Adrenal gland (tissue), 5 donors: Measurements from ENCODE around the gene DLG2.

Experiments used
- POLR2A ChIP-seq, 2 donors: fragments of 450-650 bp; IDR thresholded peaks; one replicate each; pipeline ENCODE4 v1.6.1; 2017; ENCODE audit warnings: antibody characterized with exemption in 2 of 2, mild to moderate bottlenecking in 2 of 2, moderate library complexity in 1 of 2
- TF ChIP-seq, protein P1 (sequence below), 6 experiments: fragments of 450-650 bp in 4 of 6; fragments of 200-600 bp in 2 of 6; sonication (generic) in 1 of 6; IDR thresholded peaks; 1 replicate in 5 of 6; 2 replicates in 1 of 6; pipeline versions ENCODE4 v1.5.1 to v1.8.0; 2016 to 2021; ENCODE audit warnings: antibody characterized with exemption in 6 of 6, mild to moderate bottlenecking in 2 of 6, moderate library complexity in 1 of 6
- donor health status: DM: no; HTN: no; CAD: no.

DNA sequence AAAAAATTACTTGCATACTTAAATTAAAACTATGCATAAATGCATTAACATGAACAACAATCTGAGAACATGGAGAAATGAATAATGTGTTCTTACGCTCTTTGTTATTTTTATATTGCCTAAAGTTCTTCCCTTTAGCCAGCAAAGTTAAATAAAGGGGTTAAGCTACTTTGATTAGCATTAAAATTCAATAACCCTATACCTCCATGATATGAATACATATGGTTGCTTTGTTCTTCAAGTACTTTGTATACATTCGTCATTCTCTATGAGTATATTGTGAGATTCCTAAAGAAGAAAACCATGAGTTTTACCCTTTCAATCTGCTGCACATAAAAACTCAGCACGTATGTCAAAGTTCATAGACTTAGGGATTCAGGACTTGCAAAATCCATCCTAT, 578.3 kb downstream of the DLG2 start:
- TF ChIP-seq, protein P1, sequence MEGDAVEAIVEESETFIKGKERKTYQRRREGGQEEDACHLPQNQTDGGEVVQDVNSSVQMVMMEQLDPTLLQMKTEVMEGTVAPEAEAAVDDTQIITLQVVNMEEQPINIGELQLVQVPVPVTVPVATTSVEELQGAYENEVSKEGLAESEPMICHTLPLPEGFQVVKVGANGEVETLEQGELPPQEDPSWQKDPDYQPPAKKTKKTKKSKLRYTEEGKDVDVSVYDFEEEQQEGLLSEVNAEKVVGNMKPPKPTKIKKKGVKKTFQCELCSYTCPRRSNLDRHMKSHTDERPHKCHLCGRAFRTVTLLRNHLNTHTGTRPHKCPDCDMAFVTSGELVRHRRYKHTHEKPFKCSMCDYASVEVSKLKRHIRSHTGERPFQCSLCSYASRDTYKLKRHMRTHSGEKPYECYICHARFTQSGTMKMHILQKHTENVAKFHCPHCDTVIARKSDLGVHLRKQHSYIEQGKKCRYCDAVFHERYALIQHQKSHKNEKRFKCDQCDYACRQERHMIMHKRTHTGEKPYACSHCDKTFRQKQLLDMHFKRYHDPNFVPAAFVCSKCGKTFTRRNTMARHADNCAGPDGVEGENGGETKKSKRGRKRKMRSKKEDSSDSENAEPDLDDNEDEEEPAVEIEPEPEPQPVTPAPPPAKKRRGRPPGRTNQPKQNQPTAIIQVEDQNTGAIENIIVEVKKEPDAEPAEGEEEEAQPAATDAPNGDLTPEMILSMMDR (IDR thresholded peaks at IDR 0.05): no peak
- no peak for TF ChIP-seq POLR2A (IDR thresholded peaks at IDR 0.05)
